PC-9 (cell line): ENCODE measurements around the gene C19orf12. TPM values are rescaled to one million over a fixed set of nuclear protein-coding genes. Genes with fewer than 3 reads are reported as not detected.
A peak's percentile ranks its signal among the peaks of the same experiment; 100 is the strongest.

Source experiments
- BruUV-seq: library from RNA; stranded (reverse); fragments of 400-500 nt; replicated peaks from 2 replicates; lab custom pipeline; 2021; lab: Mats Ljungman, UMichigan
- CTCF ChIA-PET: fragments of 300-600 bp; sonication (Branson Sonifier 250); formaldehyde crosslinking; loops from one replicate; lab custom pipeline; 2022; ENCODE audit warnings: antibody characterized with exemption; lab: Charles Lee
- POLR2A ChIA-PET: fragments of 300-600 bp; sonication (Branson Sonifier 250); formaldehyde crosslinking; loops from one replicate; lab custom pipeline; 2022; ENCODE audit warnings: antibody characterized with exemption; ENCODE audit not compliant: unreplicated experiment; lab: Charles Lee
- DNase-seq, 2 experiments: peaks; one replicate each; pipeline versions ENCODE4 v3.0.0 to v3.0.0-alpha.2; 2015 to 2022; ENCODE audit warnings: mixed read lengths in 1 of 2
- H2AFZ ChIP-seq: fragments of 200-600 bp; sonication (generic); 2 replicates; pipeline ENCODE4 v1.8.1; 2017; ENCODE audit warnings: antibody characterized with exemption
- H3F3A ChIP-seq: fragments of 200-600 bp; sonication (generic); 2 replicates; pipeline ENCODE4 v1.8.1; 2017; ENCODE audit warnings: antibody characterized with exemption, mild to moderate bottlenecking, low read depth; ENCODE audit not compliant: insufficient read depth
- H3K27ac ChIP-seq: fragments of 200-600 bp; sonication (generic); 2 replicates; pipeline ENCODE4 v1.6.1; 2016; ENCODE audit warnings: mixed run types
- H3K27me3 ChIP-seq: fragments of 200-600 bp; sonication (generic); 2 replicates; pipeline ENCODE4 v1.6.1; 2016; ENCODE audit warnings: low read depth, mixed run types; ENCODE audit not compliant: insufficient read depth
- H3K36me3 ChIP-seq: fragments of 200-600 bp; sonication (generic); 2 replicates; pipeline ENCODE4 v1.6.1; 2016; ENCODE audit warnings: low read depth, mixed run types
- H3K4me1 ChIP-seq: fragments of 200-600 bp; sonication (generic); replicated peaks from 2 replicates; pipeline ENCODE4 v1.6.1; 2016; ENCODE audit warnings: mixed run types; ENCODE audit not compliant: insufficient read depth
- H3K4me2 ChIP-seq: fragments of 200-600 bp; sonication (generic); 2 replicates; pipeline ENCODE4 v1.6.1; 2017; ENCODE audit warnings: mixed run types
- H3K4me3 ChIP-seq: fragments of 200-600 bp; sonication (generic); 2 replicates; pipeline ENCODE4 v1.6.1; 2016; ENCODE audit warnings: mixed run types
- H3K79me2 ChIP-seq: fragments of 200-600 bp; sonication (generic); 2 replicates; pipeline ENCODE4 v1.6.1; 2017; ENCODE audit warnings: low read depth, mixed run types
- H3K9me2 ChIP-seq: fragments of 200-600 bp; sonication (generic); 2 replicates; pipeline ENCODE4 v1.8.1; 2017; ENCODE audit warnings: mild to moderate bottlenecking; ENCODE audit not compliant: insufficient read depth
- H3K9me3 ChIP-seq: fragments of 200-600 bp; sonication (generic); 2 replicates; pipeline ENCODE4 v1.8.1; 2016; ENCODE audit warnings: low read depth; ENCODE audit not compliant: insufficient read depth
- H4K20me1 ChIP-seq: fragments of 200-600 bp; sonication (generic); 2 replicates; pipeline ENCODE4 v1.8.1; 2017; ENCODE audit not compliant: insufficient read depth
- CTCF ChIP-seq: fragments of 200-600 bp; sonication (generic); conservative IDR thresholded peaks from 2 replicates; pipeline ENCODE4 v1.6.1; 2017; ENCODE audit warnings: mixed run types, antibody characterized with exemption, mild to moderate bottlenecking, moderate library complexity
- EZH2 ChIP-seq: fragments of 200-600 bp; sonication (generic); IDR thresholded peaks from 2 replicates; pipeline ENCODE4 v1.8.0; 2017; ENCODE audit warnings: antibody characterized with exemption, low read depth
- intact Hi-C: fragments of 100-400 bp; cut with micrococcal nuclease; formaldehyde crosslinking; loops from one replicate; pipeline ENCODE4 v1.10.0; 2022; ENCODE audit not compliant: unreplicated experiment
- total RNA-seq: library from RNA; stranded (reverse); gene quantifications from 2 replicates; pipeline ENCODE4 v1.2.3, GENCODE V29; 2021

The C19orf12 gene
- total RNA-seq, 1 experiment from 2014 or later = 14.8 TPM

DNA sequence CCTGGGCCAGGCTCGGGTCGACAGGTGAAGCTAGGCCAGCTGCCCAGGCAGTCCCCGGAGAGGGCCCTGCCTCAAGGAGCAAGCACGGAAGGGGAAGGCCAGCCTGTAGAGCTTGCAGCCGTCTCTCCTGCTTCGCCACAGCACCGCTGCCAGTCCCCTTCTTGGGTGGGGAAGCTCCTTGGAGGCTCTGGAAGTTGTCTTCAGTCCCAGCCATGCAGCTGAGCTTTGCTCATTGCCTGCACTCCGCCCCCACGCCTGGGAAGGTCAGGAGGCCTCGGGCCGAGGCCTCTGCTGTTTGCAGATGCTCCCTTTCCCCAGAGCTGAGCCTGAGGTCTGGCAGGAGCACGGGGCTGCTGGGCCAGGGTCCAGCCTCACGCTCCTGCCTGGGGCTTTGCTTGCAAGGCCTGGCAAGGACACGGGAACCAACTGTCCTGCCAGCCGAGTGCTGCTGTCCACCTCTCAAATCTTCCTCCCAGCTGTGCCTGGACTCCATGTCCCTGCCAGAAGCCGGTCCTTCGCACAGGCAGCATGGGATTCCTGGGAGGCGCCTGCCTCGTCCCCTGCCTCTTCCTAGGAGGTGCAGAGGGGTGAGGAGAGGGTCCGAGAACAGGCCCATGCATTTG is 36.5 kb downstream of the C19orf12 start:
- H3K27me3 ChIP-seq = no peaks in the 10 kb centered on the region
- no peak overlapping the region for H2AFZ ChIP-seq
- no peak for DNase-seq
- H3F3A ChIP-seq = peaks cover 5% of the 10 kb centered on the region; the same call in 1 of the 2 replicates
- CTCF ChIA-PET = no interaction called here
- 0 out of 2 replicates have a peak, but pooled peaks cover 6% of the 10 kb centered on the region for H4K20me1 ChIP-seq
- POLR2A ChIA-PET = no interaction called here
- peaks cover 18% of the 10 kb centered on the region for H3K79me2 ChIP-seq
- H3K4me3 ChIP-seq = no peak overlapping the region
- no peak for TF ChIP-seq EZH2
- no peak for TF ChIP-seq CTCF
- peaks cover 21% of the 10 kb centered on the region; the same call in 1 of the 2 replicates for H3K36me3 ChIP-seq
- no peaks in the 10 kb centered on the region for H3K9me2 ChIP-seq
- BruUV-seq = no TSS peak
- H3K27ac ChIP-seq = no peak overlapping the region
- peaks cover 22% of the 10 kb centered on the region for H3K4me1 ChIP-seq
- no peaks in the 10 kb centered on the region for H3K9me3 ChIP-seq
- H3K4me2 ChIP-seq = no peak overlapping the region
- intact Hi-C loops = no loop called here

DNA sequence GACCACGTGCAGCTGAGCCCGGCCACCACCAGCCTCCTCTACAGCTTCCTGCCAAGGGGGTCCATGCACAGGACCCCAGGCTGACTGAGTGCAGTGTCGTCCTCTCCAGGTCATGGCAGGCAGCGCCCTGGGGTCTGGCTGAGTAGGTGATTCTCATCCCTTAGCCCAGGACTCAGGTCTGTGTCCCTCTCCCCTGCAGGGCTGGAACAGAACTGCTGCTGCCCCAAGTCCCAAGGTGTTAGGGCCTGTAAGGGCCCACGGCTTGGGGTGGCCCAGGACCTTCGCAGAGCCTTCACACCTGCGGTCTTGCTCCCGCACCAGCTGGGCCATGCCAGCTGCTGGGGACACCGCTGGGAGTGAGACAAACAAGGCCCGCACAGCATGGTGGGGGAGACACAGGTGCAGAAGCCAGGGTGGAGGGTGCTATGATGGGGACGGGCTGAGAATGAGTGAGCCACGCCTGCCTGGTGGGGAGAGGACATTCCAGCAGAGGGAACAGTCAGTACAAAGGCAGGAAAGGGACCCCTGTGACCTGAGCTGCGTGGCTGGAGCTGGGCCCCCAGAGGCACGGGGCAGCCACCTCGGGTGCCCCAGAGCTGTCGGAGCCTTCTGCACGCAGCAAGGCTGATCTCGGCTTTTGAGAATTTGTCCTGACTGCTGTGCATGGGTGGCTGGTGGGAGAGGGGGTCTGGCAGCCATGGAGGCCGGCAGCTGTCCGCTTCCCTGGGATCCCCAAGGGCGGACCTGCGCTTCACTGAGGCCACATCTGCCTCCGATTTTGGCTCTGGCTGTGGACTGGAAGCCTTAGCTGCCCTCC is 37.9 kb downstream of the C19orf12 start:
- ChIA-PET CTCF (interaction anchor here (1.0 to 1.4 kb wide), 2 partner anchors 39 to 67 kb away, joined by 3 to 5 read pairs; no protein-coding TSS in a partner anchor), POLR2A (no interaction called here)
- Histone ChIP-seq H2AFZ (no peak overlapping the region), H3K4me2 (peak overlapping the region; percentile 39; the same call in 1 of the 2 replicates), H3K79me2 (peaks cover 32% of the 10 kb centered on the region), H3K36me3 (peaks cover 21% of the 10 kb centered on the region; the same call in 1 of the 2 replicates), H3K9me2 (no peaks in the 10 kb centered on the region), H3K4me1 (peaks cover 28% of the 10 kb centered on the region), H3K27ac (no peak overlapping the region), H3K9me3 (no peaks in the 10 kb centered on the region), H4K20me1 (peaks cover 11% of the 10 kb centered on the region; the same call in 1 of the 2 replicates), H3K4me3 (no peak overlapping the region), H3F3A (peaks cover 9% of the 10 kb centered on the region; the same call in 1 of the 2 replicates), H3K27me3 (no peaks in the 10 kb centered on the region)
- no peak for TF ChIP-seq EZH2
- TF ChIP-seq CTCF = no peak
- intact Hi-C loops = no loop called here
- BruUV-seq = no TSS peak
- DNase-seq = no peak

GRCh38 chr19:29676586-29676985 is 38.5 kb downstream of the C19orf12 start:
- Histone ChIP-seq H3K79me2 (peaks cover 38% of the 10 kb centered on the region), H3K27me3 (no peaks in the 10 kb centered on the region), H3K36me3 (peaks cover 21% of the 10 kb centered on the region; the same call in 1 of the 2 replicates), H3K4me3 (no peak overlapping the region), H3K27ac (peak overlapping the region; percentile 45), H3F3A (peaks cover 15% of the 10 kb centered on the region), H3K9me3 (no peaks in the 10 kb centered on the region), H4K20me1 (peaks cover 15% of the 10 kb centered on the region; the same call in 1 of the 2 replicates), H3K4me1 (peaks cover 34% of the 10 kb centered on the region), H2AFZ (no peak overlapping the region), H3K4me2 (peak overlapping the region; percentile 39; the same call in 1 of the 2 replicates), H3K9me2 (no peaks in the 10 kb centered on the region)
- CTCF ChIA-PET = interaction anchor here (1.4 kb wide), 1 partner anchor 66 kb away, joined by 5 read pairs; no protein-coding TSS in a partner anchor
- POLR2A ChIA-PET = no interaction called here
- intact Hi-C loops = loop anchor here (1.0 kb wide), 1 partner anchor 10 kb away; no protein-coding TSS in a partner anchor
- peak; percentile 75 to 85 for DNase-seq
- BruUV-seq = no TSS peak
- TF ChIP-seq CTCF = no peak
- no peak for TF ChIP-seq EZH2
